SK-N-SH treated with all-trans-retinoic acid at 6 μM for 48 hours (cell line): ENCODE data around the gene PTTG1IP.

Experiments used
- ARNTL ChIP-seq: fragments of 450-650 bp; formaldehyde crosslinking; IDR thresholded peaks from 2 replicates; pipeline ENCODE4 v1.5.0; 2020; ENCODE audit warnings: low read depth, mild to moderate bottlenecking, moderate library complexity, borderline replicate concordance
- ESRRG ChIP-seq: fragments of 250-450 bp; sonication (Bioruptor Pico); IDR thresholded peaks from 2 replicates; pipeline ENCODE4 v1.6.1; 2021; ENCODE audit warnings: mild to moderate bottlenecking
- ISL1 ChIP-seq: fragments of 250-450 bp; sonication (Bioruptor Pico); IDR thresholded peaks from 2 replicates; pipeline ENCODE4 v2.1.2; 2022; ENCODE audit warnings: mild to moderate bottlenecking, moderate library complexity
- RARB ChIP-seq: fragments of 250-450 bp; sonication (Bioruptor Pico); IDR thresholded peaks from 2 replicates; pipeline ENCODE4 v1.8.0; 2021; ENCODE audit warnings: mild to moderate bottlenecking, moderate library complexity
- ZC3H10 ChIP-seq: fragments of 250-450 bp; sonication (Bioruptor Pico); IDR thresholded peaks from 2 replicates; pipeline ENCODE4 v1.5.1; 2021; ENCODE audit warnings: mild to moderate bottlenecking, moderate library complexity
- ZFP3 ChIP-seq: fragments of 250-450 bp; sonication (Bioruptor Pico); IDR thresholded peaks from 2 replicates; pipeline ENCODE4 v1.5.0; 2020; ENCODE audit warnings: mild to moderate bottlenecking, moderate library complexity
- ZFP30 ChIP-seq: fragments of 450-650 bp; formaldehyde crosslinking; IDR thresholded peaks from 2 replicates; pipeline ENCODE4 v1.5.0; 2022; ENCODE audit warnings: mild to moderate bottlenecking, moderate library complexity
- ZNF70 ChIP-seq: fragments of 450-650 bp; formaldehyde crosslinking; IDR thresholded peaks from 2 replicates; pipeline ENCODE4 v1.5.0; 2020; ENCODE audit warnings: mild to moderate bottlenecking, moderate library complexity
- TF ChIP-seq, protein P1 (sequence below): fragments of 250-450 bp; sonication (Bioruptor Pico); IDR thresholded peaks from 2 replicates; pipeline ENCODE4 v1.8.0; 2020; ENCODE audit warnings: mild to moderate bottlenecking, moderate library complexity, borderline replicate concordance

DNA sequence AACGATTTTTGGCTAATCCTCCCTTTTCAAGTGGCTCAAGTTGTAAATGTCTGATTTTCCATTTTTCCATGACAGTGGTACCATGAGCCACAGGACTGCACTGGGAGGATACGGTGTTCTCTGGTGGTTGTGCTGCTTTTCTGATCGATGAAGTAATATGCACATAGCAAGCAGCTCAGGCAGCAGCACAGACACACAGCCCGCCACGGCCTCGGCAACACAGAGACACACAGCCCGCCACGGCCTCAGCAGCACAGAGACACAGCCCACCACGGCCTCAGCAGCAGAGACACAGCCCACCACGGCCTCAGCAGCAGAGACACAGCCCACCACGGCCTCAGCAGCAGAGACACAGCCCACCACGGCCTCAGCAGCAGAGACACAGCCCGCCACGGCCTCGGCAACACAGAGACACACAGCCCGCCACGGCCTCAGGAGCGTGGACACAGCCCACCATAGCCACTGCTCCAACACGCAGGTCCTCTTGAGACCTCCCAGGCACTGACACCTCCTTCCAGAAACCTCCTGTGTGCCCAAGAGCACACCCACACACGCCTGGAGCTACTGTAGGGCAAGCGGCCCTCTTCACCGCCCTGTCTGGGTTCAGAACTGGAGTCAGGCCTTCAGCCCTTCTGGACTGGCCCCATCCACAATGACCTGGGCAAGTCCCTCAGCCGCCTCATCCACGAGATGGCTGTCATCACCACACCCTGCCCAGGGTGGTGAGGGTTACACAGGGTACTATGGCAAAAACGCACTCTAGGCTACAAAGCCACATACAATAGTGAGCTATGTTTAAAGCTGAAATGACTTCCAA is 10.4 kb downstream of the PTTG1IP start:
- TF ChIP-seq, protein P1, sequence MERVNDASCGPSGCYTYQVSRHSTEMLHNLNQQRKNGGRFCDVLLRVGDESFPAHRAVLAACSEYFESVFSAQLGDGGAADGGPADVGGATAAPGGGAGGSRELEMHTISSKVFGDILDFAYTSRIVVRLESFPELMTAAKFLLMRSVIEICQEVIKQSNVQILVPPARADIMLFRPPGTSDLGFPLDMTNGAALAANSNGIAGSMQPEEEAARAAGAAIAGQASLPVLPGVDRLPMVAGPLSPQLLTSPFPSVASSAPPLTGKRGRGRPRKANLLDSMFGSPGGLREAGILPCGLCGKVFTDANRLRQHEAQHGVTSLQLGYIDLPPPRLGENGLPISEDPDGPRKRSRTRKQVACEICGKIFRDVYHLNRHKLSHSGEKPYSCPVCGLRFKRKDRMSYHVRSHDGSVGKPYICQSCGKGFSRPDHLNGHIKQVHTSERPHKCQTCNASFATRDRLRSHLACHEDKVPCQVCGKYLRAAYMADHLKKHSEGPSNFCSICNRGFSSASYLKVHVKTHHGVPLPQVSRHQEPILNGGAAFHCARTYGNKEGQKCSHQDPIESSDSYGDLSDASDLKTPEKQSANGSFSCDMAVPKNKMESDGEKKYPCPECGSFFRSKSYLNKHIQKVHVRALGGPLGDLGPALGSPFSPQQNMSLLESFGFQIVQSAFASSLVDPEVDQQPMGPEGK (CRISPR knock-in tag), result no peak
- TF ChIP-seq ZFP30 (CRISPR knock-in tag) (no peak), ESRRG (no peak), ZC3H10 (CRISPR knock-in tag) (no peak), ZNF70 (CRISPR knock-in tag) (no peak), ARNTL (CRISPR knock-in tag) (no peak), RARB (no peak), ISL1 (CRISPR knock-in tag) (no peak), ZFP3 (no peak)
